ENCODE results near the gene MIB2.

MIB2 gene

DNA sequence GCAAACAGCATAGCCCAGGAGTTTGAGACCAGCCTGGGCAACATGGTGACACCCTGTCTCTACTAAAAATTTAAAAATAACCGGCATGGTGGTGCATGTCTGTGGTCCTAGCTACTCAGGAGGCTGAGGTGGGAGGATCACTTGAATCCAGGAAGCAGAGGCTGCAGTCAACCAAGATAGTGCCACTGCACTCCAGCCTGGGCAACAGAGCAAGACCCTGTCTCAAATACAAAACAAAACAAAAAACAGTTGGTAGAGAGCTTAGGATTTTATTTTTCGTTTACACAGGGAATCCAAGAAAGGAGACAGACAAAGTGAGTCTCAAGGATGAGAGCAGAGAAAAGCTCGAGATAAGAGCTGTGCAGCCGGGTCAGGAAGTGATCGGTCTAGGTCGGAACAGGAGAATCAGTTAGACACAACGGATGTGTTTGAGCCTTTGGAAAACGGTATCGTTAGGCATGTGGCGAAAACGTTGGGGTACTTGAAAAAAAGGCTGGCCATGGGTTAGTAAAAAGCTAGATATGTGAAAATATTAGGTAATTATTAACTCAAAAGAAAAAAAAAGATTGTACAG lies 1.7 kb upstream of the MIB2 start:
- FAIRE-seq, result no peak
- no peak for DNase-seq (ENCODE audit: insufficient read length, low spot score)

DNA sequence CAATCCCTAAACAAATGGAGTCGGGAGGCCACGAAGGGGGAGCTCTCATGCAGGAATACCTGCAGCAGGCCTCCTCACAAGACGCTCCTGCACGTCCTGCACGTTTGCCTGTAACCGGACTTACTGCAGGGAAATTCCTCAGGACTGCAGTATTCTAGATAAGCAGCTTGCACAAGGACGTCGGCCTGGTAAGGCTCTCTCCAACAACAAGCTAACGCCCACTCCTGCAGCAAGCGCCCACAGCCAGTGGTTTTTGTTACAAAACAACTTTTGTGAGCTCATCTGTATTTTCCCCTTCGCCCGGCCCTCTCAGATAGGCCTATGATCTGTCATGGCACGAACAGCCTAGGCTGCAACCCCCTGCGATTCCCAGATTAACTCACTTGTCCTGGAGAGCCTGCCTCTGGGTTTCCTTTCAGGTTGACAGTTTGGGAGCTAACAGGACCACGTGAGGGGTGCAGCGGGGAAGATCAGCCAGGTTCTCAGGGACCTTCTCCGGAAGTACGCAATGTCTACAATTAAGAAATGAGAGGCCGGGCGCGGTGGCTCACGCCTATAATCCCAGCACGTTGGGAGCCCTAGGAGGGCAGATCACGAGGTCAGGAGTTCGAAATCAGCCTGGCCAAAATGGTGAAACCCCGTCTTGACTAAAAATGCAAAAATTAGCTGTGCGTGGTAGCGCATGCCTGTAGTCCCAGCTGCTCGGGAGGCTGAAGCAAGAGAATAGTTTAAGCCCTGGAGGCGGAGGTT lies 921 bp upstream of the MIB2 start:
- DNase-seq (ENCODE audit: insufficient read length, low spot score) (no peak), FAIRE-seq (no peak)

DNA sequence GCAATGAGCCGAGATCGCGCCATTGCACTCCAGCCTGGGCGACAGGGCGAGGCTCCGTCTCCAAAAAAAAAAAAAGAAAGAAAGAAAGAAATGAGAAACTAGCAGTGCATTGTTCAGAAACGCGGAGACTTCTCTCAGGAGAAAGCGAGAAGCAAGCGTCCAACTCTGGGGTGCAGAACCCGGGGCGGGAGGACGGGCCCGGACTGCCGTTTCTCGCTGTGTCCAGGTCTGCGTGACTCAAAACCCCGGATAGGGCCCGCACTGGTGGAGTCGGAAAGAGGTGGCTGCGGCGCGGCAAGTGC lies 395 bp upstream of the MIB2 start:
- FAIRE-seq, result no peak
- DNase-seq (ENCODE audit: insufficient read length, low spot score), result no peak

DNA sequence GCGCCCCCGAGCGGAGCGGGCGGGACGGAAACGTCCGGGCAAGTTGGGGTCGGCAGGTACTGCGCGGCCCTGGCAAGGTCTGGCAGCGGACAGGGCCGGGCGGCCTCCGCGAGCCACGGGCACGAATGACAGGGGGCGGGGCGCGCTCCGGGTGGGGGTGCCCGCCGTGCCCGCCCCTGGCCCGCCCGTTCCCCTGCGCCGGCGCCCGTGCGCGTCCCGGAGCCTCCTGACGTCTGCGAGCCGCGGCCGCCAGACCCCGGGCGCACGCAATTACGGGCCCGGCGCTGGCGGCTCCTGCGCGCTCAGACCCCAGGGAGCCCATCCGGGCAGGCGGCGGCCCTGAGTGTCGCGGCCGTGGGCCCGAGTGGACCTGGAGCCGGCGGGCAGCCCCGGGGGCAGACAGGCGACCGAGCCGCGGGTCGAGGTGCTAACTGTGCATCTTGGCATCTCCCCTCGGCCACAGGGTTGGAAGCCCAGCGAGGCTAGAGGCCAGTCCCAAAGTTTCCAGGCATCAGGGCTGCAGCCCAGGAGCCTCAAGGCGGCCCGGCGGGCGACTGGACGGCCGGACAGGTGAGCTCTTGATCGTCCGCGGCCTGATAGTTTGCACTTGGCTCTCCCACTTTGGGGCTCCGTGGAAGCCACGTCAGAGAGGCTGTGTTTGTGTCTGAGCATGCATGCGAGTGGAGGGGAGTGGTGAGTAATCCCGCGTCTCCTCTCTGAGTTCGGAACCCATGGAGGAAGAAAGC lies 918 bp downstream of the MIB2 start:
- DNase-seq (ENCODE audit: insufficient read length, low spot score) (no peak), FAIRE-seq (no peak)

DNA sequence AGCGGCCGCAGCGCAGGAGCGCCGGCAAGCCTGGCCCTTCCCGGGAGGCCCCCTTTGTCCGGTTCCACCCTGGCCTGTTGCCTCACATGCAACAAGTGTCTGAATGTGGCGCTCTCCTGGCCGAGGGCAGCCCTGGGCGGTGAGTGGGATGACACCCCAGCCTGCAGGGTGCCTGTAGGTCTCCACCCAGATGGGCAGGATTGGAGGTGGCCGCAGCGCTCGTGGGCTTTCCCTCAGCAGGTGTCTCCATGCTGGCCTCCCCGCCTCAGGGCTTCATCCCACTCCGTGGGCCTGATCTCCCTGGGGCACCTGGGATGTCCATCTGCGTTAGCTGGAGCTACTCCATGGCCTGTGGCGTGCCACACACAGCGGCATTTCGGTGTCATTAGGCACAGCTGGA lies 1.5 kb downstream of the MIB2 start:
- FAIRE-seq, result no peak
- DNase-seq (ENCODE audit: insufficient read length, low spot score), result no peak

DNA sequence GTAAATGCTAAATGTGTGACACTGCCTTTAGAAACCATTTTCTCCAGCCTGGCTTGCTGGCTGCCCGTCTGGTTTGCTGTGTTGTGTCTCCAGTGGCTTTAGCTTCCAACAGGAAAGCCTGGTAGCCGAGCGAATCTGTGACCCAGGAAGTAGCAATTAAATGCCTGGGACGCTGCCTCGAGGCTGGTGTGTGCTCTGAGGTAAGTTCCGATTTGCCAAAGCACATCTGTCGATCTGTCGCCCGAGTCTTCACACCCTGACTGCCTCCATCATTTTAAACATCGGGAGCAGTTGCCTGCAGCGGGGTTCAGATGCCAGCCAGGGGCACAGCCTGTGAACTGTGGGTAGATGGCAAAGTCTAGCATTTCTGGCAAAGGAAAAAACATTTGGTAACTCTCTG lies 2.2 kb downstream of the MIB2 start:
- FAIRE-seq, result no peak
- no peak for DNase-seq (ENCODE audit: insufficient read length, low spot score)

DNA sequence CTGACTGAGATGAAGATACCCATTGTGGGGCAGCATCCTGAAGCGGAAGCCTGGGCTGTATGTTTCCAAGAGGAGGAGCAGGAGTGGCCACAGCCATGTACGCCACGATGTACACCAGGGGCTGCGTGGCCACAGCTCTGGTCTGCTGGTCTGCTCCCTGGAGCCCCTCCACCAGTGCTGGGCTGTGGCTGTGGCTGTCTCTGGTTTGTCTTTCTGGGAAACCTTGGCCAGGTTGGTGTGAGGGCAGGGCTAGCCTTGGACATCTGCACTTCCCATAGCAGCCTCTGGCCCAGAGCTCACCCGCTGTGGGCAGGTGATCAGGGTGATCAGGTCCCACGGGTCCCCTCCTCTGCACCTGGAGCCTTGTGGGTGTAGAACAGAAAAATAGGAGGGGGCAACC lies 2.6 kb downstream of the MIB2 start:
- FAIRE-seq, result no peak
- no peak for DNase-seq (ENCODE audit: insufficient read length, low spot score)

DNA sequence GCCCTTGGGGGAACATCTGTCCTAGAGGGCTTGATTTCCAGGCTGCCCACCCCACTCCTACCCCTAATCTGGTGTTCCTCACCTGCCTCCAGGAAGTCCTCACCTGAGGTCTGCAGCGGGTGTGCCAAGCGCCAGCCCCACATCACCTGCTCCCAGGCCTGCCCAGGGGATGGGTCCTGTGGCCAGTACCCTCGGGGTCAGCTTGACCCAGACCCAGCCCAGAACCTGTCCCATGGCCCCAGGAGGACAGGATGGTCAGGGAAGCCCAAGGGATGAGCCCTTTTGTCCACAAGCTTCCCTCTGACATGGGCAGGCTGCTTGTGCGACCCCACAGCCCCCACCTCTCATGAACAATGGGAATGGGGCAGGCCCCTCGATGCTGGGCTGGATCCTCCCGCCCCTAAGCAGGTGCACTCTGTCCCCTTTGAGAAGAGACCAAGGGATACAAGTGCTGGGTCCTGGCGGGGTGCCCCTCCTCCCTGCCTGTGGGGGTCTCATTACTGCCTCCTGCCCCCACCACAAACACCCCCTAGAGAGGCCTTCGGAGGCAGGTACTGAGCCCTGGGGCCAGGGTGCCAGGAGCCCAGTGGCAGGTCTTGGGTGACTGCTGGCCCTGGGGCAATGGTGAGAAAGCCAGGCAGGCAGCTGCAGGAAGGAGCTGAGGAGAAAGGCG lies 3.2 kb downstream of the MIB2 start:
- DNase-seq (ENCODE audit: insufficient read length, low spot score) (no peak), FAIRE-seq (no peak)

DNA sequence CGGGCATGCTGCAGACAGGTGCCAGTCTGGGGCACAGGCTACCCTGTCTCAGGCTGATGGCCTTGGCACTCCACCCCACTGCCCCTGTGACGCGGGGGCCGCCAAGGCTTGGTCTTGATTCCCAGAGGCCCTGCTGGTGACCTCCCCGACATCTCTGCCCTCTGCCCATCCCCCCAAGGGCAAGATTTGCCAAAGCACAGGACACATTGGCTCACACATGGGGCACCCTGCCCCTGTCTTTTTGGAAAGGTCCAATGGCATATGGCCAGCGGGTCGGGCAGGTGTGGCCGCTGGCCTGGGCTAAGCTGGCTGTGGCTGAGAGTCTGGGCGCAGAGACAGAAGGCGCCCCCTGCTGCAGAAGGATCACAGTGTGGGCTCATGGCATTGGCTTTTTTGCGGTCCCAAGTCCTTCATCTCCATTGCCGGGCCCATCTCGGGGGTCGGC lies 4.6 kb downstream of the MIB2 start:
- DNase-seq (ENCODE audit: insufficient read length, low spot score), result no peak
- FAIRE-seq, result no peak

DNA sequence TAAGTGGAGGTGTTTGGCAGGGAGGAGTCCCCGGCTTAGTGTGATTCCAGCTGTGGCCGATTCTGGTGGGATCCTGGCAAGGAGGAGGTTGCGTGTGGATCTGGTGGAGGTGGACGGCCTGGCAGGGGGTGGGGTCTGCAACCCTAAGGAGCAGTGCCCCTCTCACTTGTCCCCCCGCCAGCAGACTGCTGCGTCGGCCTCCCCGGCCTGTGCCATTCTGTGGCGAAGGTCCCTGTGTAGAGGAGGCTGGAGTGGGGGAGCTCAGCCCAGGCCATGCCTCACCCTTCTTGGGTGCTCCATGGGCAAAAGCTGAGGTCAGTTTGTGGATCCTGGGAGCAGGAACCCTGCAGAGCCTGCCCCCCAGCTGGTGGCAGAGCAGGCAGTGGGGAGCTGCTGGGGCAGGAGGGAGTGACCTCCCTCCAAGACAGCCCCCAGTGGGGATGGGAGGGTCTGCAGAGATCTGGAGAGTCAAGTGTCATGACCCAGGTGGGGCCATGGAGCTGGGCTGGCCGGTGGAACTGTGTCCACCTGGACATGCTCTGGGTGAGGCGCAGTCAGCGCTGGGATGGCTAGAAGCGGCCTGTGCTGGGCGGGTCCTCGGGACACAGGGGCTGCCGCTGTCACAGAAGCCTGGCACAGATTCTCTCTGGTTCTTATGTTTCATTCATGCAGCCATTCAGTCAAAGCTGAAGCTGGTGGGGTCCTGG lies 5.3 kb downstream of the MIB2 start:
- no peak for FAIRE-seq
- no peak for DNase-seq (ENCODE audit: insufficient read length, low spot score)

DNA sequence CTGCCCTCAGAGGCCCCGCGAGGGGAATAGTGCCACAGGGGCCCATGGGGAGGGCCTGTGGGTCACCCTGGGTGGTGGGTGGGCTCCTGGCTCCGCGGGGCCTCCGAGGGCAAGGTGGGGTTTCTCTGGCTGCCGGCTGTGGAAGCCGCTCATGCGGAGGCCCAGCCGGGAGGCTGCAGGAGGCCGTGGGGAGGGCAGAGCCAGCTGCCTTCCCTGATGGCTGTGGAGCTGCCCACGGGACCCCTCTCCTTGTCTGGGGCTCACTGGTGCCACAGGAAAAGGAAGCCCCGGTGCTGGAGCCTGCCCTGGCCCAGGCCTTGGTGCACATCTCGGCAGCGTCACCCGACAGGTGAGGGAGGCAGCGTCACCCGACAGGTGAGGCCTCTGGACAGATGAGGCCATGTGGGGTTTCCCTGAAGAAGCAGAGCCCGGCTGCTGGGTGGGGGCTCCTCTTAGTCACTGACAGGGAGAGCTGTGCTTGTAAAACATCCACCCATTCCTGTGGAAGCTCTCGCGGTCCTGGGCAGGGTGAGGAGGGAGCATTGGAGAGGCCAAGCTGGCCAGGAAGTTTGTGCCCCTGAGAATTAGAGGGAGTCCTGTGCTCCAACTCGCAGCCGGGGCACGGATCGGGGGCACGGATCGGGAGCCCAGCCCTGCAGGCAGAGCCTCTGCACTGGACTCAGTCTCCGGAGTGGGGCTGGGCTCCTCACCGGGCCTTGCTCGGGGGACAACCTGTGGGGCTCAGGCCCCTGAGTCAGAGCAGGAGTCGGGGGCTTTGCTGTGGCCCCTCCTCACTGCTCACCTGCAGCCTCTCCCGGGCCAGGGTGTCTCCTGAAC lies 6.1 kb downstream of the MIB2 start:
- DNase-seq (ENCODE audit: insufficient read length, low spot score), result no peak
- no peak for FAIRE-seq

DNA sequence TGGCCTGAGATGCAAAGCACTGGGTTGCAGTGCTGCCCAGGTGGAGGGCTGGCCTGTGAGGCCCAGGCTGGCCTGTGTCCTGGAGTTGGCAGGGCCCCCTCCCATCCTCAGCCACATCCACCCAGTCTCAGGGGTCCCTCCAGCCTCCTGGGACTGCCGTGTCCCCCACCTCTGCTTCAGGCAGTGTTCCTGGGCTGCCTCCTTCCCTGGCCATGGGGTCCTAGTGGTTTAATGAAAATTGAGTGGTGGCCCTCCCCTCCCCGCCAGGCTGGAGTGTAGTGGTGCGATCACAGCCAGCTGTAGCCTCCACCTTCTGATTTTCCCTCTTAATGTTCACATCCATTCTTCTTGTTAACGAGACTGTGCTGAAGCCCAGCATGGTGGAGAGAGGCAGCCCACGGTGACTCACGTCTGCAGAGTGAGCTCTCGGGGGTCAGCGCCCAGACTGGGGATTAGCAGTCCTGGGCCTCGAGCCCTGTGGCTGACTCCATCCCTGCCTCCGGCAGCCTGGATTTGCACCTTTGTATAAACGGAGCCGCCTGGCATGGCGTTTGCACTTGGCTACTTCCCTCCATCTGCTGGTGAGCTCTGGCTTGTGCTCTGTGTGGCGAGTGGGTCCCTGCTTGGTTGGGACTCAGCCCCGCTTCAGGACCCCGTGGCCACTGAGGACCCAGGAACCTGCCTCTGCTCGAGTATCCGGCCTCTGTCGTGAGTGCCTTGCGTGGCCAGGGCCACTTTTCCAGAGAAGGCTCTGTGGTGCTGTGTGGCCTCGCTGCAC lies 6.9 kb downstream of the MIB2 start:
- DNase-seq (ENCODE audit: insufficient read length, low spot score) (no peak), FAIRE-seq (no peak)

DNA sequence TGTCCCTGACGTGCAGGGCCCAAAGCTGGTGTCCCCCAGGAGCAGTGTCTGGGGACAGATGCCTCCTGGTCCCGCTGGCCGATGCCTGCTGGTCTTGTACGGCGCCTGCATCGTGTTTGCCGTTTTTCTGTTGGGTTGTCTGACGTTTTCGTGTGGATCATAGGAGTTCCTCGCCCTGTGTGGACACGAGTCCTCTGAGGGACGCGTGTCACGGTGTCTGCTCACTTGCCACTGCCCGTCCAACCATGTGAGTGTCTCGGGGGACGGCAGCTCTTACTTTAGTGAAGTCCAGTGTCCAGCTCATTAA lies 7.4 kb downstream of the MIB2 start:
- no peak for DNase-seq (ENCODE audit: insufficient read length, low spot score)
- FAIRE-seq, result no peak

DNA sequence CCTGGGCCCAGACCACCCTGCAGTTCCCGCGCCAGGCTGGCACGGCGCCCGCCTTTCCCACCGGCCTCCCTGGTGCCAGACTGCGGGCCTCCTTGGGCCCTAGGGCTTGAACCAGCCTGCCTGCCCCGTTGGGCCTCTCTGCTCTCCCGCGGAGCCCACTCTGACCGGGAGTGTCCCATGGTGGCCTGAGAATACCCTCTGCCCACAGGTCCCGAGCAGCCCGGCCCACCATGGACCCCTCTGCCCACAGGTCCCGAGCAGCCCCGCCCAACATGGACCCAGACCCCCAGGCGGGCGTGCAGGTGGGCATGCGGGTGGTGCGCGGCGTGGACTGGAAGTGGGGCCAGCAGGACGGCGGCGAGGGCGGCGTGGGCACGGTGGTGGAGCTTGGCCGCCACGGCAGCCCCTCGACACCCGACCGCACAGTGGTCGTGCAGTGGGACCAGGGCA lies 7.9 kb downstream of the MIB2 start:
- DNase-seq (ENCODE audit: insufficient read length, low spot score) (no peak), FAIRE-seq (no peak)

DNA sequence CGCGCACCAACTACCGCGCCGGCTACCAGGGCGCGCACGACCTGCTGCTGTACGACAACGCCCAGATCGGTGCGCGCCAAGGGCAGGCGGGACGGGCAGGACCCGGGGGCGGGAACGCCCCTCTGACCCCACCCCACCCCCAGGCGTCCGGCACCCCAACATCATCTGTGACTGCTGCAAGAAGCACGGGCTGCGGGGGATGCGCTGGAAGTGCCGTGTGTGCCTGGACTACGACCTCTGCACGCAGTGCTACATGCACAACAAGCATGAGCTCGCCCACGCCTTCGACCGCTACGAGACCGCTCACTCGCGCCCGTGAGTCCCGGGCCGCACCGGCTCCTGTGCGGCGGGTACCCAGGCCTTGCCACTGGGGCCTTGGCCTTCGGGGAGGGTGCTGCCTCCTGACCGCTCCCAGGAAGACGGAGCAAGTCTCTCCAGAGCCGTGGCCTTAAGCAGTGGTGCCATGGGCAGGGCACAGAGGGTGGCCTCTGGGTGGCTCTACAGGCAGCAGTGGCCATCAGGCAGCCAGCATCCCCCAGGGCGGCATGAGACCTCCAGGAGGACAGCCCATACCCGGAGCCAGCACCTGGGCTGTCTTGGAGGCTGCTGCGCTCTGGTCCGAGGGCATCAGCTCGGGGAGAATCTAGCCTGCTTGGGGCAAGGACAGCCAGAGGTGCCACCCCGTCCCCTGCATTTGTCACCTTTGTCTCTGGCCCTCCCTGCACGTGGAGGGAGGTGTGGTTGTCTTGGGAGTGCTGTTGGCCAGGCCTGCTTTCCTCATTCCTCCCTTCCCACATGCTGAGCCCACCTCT lies 8.5 kb downstream of the MIB2 start:
- DNase-seq (ENCODE audit: insufficient read length, low spot score) (no peak), FAIRE-seq (no peak)

DNA sequence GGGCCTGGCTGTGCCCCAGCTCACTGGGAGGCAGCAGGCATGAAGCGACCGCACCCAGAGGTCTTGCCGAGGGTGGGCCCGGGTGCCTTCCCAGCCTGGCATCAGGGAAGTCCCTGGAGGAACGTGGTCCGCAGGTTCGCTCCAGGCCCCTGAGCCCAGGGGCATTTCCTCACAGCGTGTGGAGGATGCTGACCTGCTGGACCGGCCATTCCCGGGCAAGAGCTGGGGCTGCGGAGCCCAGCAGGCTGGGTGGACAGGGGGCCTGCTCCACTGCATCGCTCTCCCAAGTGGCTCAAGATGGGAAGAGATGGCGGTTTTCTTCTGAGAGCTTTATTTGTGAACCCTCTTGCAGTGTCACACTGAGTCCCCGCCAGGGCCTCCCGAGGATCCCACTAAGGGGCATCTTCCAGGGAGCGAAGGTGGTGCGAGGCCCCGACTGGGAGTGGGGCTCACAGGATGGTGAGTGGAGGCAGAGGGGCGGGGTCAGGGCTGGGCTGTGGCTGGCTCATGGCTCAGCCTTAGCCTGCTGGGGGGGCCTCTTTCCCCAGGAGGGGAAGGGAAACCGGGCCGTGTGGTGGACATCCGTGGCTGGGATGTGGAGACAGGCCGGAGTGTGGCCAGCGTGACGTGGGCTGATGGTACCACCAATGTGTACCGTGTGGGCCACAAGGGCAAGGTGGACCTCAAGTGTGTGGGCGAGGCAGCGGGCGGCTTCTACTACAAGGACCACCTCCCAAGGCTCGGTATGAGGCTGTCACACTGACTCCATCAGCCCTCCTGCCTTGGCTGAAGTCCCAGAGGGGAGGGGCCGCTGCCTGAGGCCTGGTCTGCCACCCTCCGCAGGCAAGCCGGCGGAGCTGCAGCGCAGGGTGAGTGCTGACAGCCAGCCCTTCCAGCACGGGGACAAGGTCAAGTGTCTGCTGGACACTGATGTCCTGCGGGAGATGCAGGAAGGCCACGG lies 9.4 kb downstream of the MIB2 start:
- FAIRE-seq, result no peak
- no peak for DNase-seq (ENCODE audit: insufficient read length, low spot score)

DNA sequence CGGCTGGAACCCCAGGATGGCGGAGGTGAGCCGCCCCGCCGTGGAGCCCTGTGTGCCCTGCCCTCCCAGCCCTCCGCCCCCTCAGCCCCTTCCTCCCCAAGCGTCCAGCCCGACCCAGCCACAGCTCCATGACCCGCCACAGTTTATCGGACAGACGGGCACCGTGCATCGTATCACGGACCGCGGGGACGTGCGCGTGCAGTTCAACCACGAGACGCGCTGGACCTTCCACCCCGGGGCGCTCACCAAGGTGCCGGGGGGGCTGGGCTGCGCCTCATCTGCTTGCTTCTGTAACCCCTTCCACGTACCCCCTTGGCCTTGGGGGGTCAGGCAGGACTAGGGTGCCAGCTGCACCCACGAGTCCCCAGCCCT lies 10.1 kb downstream of the MIB2 start:
- FAIRE-seq, result no peak
- no peak for DNase-seq (ENCODE audit: insufficient read length, low spot score)

DNA sequence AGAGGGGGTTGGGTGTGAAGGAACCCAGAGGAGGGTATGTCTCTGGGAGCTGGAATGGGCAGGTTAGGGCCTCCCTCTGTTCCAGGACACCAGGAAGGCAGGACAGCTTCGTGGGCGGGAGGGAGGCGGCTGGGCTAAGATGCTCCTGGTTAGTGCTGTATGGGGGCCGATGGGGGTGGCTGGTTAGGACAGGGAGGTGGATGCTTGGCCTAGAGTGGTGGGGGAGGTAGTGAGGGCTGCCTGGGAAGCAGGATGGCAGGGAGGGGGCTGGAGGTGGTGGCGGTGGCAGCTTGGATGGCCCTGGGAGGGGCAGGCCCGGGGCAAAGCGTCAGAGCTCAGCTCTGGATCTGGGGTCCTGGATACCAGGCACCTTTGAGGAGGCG lies 10.5 kb downstream of the MIB2 start:
- FAIRE-seq (no peak), DNase-seq (ENCODE audit: insufficient read length, low spot score) (no peak)

Measured in HTR-8/SVneo (cell line).